GM13977 (cell line): ENCODE measurements around the gene EAF1.
"Not testable (repeated sequence)": the region's sequence is repeated elsewhere in the genome, so short reads cannot be mapped to it uniquely, and the experiment has no call there.

Experiments used
- DNase-seq: peaks from one replicate; pipeline ENCODE4 v3.0.0; 2012; ENCODE audit warnings: low spot score
- in situ Hi-C: fragments of 300-500 bp; cut with MboI; formaldehyde crosslinking; loops from one replicate; pipeline ENCODE4 v1.12.0; 2022; ENCODE audit warnings: low sequenced_read_pairs, low pct_unique_long_range_greater_than_20kb, mixed read lengths, inconsistent platforms; ENCODE audit not compliant: unreplicated experiment
- TF ChIP-seq, protein P1 (sequence below): IDR thresholded peaks from 2 replicates; pipeline ENCODE4 v1.5.1; 2012; ENCODE audit warnings: mild to moderate bottlenecking, control low read depth; ENCODE audit not compliant: insufficient read depth; ENCODE audit errors: extremely low read depth, missing control alignments

EAF1 gene

DNA sequence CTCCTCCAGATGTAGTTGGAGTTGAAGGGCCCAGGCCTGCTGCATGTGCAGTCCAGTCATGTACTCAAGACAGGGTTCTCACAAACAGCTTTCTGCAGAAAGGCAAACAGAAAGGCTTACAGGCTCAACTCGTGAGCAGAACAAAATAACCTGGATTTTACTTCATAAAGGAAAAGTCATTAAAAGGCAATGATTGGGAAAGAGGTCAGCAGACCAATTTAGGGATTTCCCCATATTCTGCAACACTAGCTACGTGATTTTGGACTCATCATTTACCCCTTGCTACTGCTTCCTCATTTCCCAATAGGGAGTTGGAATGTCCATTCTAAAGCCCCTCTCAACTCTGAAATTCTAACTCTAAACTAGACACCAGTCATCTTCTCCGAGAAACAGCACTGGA lies 18.2 kb upstream of the EAF1 start:
- DNase-seq = no peak
- in situ Hi-C loops = loop anchor here (25.0 kb wide), 1 partner anchor 297 kb away; no protein-coding TSS in a partner anchor
- TF ChIP-seq, protein P1, sequence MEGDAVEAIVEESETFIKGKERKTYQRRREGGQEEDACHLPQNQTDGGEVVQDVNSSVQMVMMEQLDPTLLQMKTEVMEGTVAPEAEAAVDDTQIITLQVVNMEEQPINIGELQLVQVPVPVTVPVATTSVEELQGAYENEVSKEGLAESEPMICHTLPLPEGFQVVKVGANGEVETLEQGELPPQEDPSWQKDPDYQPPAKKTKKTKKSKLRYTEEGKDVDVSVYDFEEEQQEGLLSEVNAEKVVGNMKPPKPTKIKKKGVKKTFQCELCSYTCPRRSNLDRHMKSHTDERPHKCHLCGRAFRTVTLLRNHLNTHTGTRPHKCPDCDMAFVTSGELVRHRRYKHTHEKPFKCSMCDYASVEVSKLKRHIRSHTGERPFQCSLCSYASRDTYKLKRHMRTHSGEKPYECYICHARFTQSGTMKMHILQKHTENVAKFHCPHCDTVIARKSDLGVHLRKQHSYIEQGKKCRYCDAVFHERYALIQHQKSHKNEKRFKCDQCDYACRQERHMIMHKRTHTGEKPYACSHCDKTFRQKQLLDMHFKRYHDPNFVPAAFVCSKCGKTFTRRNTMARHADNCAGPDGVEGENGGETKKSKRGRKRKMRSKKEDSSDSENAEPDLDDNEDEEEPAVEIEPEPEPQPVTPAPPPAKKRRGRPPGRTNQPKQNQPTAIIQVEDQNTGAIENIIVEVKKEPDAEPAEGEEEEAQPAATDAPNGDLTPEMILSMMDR = no peak

GRCh38 chr3:15409774-15410173 lies 17.6 kb upstream of the EAF1 start:
- DNase-seq = no peak
- TF ChIP-seq, protein P1 = no peak
- in situ Hi-C loops = loop anchor here (25.0 kb wide), 1 partner anchor 297 kb away; no protein-coding TSS in a partner anchor

DNA sequence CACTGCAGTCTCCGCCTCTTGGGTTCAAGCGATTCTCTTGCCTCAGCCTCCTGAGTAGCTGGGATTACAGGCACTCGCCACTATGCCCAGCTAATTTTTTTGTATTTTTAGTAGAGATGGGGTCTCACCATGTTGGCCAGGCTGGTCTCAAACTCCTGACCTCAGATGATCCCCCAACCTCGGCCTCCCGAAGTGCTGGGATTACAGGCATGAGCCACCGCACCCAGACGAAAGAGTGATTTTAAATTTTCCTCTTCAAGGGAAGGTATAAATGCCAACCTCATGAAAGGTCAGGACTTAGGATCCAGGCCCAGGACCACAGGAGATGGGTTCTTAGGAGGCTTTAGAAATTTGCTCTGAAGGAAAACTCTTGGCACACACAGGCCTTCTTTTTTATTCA lies 16.4 kb upstream of the EAF1 start:
- in situ Hi-C loops = loop anchor here (25.0 kb wide), 1 partner anchor 299 kb away; no protein-coding TSS in a partner anchor

GRCh38 chr3:15420871-15421270 lies 6.5 kb upstream of the EAF1 start:
- no peak for DNase-seq
- in situ Hi-C loops = loop anchor here (25.0 kb wide), 1 partner anchor 309 kb away; no protein-coding TSS in a partner anchor
- TF ChIP-seq, protein P1 = no peak

More for the DNA sequence above, 16.4 kb upstream of the EAF1 start:
- not testable (repeated sequence) for DNase-seq

GRCh38 chr3:15426579-15427118 lies 749 bp upstream of the EAF1 start:
- TF ChIP-seq, protein P1 = no peak
- no peak for DNase-seq
- in situ Hi-C loops = loop anchor here (25.0 kb wide), 1 partner anchor 386 kb away; no protein-coding TSS in a partner anchor

GRCh38 chr3:15427981-15428380 lies 583 bp downstream of the EAF1 start:
- DNase-seq = no peak

DNA sequence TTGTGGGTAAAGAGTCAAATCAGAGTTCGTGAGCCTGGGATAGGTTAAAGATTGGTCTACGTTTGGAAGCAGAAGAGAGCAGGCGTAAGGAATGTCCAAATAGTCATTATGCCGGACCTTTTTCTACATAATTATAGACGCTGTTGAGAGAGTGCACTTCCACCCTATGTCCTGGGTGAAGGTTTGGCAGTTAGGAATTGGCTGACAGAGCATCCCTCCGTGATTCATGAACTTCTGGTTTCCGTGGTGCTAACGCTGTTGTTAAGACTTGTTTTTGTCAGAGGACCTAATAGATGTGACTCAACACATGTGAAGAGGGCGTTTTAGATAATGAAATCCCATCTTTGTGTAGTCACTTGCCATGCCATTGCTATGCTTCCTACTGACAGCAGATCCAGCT lies 1.1 kb downstream of the EAF1 start:
- DNase-seq = no peak
- in situ Hi-C loops = loop anchor here (25.0 kb wide), 1 partner anchor 384 kb away; no protein-coding TSS in a partner anchor
- TF ChIP-seq, protein P1 = no peak

More at GRCh38 chr3:15427981-15428380, 583 bp downstream of the EAF1 start:
- TF ChIP-seq, protein P1 = no peak
- in situ Hi-C loops = loop anchor here (25.0 kb wide), 1 partner anchor 384 kb away; no protein-coding TSS in a partner anchor
